ENCODE measurements around the gene CNPY2.
"Not testable (repeated sequence)": the region's sequence is repeated elsewhere in the genome, so short reads cannot be mapped to it uniquely, and the experiment has no call there.

Gene CNPY2

GRCh38 chr12:56298828-56299227, 17.0 kb downstream of the CNPY2 start:
- no peak for DNase-seq (ENCODE audit: low read depth in 3 of 3)

DNA sequence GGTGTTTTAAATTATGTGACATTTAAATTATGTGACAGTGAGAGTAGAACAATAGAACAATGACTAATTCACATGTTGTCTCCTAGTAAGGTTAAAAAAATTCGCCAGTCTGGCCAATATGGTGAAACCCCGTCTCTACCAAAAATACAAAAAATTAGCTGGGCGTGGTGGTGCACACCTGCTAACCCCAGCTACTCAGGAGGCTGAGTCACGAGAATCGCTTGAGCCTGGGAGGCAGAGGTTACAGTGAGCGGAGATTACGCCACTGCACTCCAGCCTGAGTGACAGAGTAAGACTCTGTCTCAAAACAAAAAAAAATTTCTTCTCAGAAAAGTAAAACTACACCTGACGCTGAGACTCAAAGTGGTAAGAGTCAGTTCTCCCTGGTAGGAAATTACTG, 18.4 kb downstream of the CNPY2 start:
- no peak for DNase-seq (ENCODE audit: low read depth in 3 of 3)

DNA sequence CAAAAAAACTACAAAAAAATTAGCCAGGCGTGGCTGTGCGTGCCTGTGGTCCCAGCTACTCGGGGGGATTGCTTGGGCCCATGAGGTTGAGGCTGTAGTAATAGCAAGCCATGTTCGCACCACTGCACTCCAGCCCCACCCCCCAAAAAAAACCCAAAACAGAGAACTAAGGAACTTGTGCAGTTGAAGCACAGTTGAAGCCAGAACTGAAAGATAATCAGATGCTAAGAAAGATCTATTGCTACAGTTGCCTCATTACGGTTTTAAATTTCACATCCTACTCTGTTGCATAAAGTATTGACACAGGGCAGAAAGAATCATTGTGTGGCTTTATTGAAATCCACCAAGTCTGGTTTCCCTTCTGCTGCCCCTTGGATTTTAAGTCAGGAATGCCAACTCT, 19.5 kb downstream of the CNPY2 start:
- DNase-seq (ENCODE audit: low read depth in 3 of 3): no peak

GRCh38 chr12:56293795-56294194, 22.0 kb downstream of the CNPY2 start:
- no peak for DNase-seq (ENCODE audit: low read depth in 3 of 3)

- no peak for DNase-seq (ENCODE audit: low read depth in 3 of 3)
Measured at GRCh38 chr12:56288705-56289387, 26.9 kb downstream of the CNPY2 start.

DNA sequence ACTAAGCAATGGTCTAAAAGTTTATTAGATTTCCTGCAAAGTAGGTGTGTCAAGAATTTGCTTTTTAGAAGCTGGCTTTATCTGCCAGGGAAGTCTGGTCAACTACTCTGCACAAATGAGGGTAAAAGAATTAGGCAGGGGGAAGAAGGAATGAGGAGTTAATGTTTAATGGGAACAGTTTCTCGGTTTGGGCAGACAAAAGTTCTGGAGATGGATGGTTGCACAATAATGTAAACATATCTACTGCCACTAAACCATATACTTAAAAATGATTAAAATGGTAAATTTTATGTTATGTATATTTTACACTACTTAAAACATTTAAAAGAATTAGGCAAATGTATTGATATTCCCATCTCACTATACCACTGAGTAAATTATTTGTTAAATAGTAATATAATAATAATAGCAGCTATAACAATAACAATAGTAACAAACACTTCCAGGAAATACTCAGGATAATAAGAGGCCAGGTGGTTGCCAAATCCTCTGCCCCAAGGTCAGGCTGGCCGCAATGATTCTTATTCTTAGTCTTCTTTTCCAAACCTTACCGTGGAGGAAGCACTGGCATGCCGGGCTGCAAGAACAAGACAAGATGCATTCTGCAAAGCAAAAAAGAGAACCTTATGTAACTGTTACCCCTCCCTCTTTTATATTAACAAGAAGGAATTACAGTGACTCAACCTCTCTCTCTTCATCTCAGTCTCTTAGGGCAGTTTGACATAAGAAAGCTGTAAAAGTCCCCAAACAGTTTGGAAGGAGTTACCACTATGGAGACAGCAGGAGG, 29.6 kb downstream of the CNPY2 start:
- no peak for DNase-seq (ENCODE audit: low read depth in 3 of 3)

DNA sequence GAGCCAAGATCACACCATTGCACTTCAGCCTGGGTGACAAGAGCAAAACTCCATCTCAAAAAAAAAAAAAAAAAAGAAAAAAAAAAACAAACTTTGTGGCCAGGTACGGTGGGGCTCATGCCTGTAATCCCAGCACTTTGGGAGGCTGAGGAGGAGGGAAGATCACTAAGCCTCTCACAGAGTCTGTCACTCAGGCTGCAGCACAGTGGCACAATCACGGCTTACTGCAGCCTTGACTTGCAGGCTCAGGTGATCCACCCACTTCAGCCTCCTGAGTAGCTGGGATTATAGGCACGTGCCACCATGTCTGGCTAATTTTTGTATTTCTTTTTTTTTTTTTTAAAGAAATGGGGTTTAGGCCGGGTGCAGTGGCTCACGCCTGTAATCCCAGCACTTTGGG, 31.5 kb downstream of the CNPY2 start:
- not testable (repeated sequence) for DNase-seq (ENCODE audit: low read depth in 3 of 3)

- DNase-seq (ENCODE audit: low read depth in 3 of 3): no peak
Measured at GRCh38 chr12:56282579-56282978, 33.2 kb downstream of the CNPY2 start.

DNA sequence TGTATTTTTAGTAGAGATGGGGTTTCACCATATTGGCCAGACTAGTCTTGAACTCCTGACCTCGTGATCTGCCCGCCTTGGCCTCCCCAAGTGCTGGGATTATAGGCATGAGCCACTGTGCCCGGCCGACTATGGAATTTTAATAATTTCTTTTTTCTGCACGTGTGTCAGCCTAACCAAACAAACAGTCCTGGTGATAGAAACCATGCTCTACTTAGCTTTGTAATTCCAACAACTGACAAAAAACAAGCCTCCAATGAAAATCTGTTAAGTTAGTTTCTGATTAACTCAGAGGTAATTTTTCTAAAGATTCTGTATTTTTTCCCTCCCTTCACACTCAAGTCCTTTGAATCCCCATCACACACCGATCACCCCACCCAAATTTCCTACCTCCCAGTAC, 33.8 kb downstream of the CNPY2 start:
- DNase-seq (ENCODE audit: low read depth in 3 of 3): no peak

GRCh38 chr12:56280849-56281248, 34.9 kb downstream of the CNPY2 start:
- no peak for DNase-seq (ENCODE audit: low read depth in 3 of 3)

DNA sequence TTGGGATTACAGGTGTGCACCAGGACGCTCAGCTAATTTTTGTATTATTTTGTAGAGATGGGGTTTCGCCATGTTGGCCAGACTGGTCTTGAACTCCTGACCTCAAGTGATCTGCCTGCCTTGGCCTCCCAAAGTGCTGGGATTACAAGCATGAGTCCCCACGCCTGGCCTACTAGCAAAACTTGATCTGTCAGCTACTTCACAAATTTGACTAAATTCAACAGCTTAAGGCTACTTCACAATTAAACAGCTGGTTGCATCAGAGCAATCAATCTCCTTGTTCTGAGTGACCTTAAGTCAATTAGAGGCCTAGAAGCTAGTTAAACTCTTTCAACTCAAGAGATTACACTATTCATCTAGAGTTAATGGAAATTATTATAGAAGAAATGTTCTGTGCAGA, 36.9 kb downstream of the CNPY2 start:
- DNase-seq (ENCODE audit: low read depth in 3 of 3): no peak

- DNase-seq (ENCODE audit: low read depth in 3 of 3): no peak
Measured at GRCh38 chr12:56274299-56274698, 41.5 kb downstream of the CNPY2 start.

DNA sequence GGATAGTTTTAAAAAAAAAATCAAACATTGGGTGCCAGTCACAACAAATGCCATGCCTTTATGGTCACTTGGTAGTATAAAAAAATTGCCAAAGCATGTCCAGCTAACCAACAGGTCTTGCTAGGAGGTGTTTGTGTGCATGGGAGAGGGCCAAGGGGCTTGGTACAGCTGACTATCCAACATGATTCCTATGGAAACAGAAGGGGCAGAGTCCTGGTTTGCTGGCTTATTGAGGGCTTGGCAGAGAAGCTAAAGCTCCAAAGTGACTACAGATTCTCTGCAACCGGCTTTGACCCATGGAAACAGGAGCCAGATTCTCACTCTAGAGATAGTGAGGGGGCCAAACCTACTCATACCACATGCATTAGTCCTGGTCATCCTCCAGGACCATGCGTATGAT, 43.3 kb downstream of the CNPY2 start:
- not testable (repeated sequence) for DNase-seq (ENCODE audit: low read depth in 3 of 3)

DNA sequence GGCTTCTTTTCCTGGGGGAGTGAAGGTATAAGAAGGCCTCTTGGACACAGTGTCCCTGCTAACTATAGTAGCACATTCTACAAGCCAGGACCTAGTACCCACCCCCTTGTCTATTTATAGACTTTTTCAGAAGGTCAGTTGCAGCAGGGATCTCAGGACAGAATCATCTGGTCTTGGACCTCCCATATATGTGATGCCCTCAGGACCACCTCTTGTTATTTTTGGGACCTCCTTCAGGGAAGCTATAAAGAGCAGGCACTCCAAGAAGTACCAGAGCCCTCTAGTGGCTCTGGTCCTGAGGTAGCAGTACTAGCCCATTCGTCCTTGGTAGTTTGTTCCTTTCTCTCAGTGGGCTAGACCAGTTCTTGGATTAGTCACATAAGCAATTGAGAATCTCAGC, 44.8 kb downstream of the CNPY2 start:
- DNase-seq (ENCODE audit: low read depth in 3 of 3): no peak

DNA sequence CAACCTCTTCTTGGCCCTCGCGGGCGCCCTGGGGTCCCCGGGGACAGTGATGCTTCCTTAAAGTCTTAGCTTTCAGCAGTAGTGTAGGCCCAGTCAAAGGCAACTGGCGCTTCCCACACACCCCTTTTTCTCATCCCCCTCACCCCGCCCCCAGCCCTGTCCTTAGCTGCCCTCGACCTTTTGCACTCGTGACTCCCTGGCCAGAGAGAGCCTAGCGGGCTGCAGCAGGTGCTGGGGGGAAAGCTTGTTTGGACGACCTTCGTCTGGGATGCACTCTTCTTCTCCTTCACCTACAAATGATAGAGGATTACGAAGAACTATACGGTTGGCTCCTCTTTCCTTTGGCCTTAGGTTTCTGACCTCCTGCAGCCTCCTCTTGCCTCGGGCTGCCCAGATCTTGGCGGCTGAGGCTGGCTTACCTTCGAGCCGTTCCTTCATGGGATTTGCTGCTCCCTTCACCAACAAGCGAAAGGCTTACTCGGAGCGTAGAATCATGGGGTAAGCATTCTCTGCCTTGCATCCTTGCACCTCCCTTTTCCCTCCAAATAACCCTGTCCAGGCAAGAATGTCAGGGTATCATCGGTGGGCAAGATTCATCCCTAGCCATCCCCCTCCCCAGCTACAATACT, 48.2 kb downstream of the CNPY2 start:
- DNase-seq (ENCODE audit: low read depth in 3 of 3): peak in 1 of 3 experiments; percentile 4

DNA sequence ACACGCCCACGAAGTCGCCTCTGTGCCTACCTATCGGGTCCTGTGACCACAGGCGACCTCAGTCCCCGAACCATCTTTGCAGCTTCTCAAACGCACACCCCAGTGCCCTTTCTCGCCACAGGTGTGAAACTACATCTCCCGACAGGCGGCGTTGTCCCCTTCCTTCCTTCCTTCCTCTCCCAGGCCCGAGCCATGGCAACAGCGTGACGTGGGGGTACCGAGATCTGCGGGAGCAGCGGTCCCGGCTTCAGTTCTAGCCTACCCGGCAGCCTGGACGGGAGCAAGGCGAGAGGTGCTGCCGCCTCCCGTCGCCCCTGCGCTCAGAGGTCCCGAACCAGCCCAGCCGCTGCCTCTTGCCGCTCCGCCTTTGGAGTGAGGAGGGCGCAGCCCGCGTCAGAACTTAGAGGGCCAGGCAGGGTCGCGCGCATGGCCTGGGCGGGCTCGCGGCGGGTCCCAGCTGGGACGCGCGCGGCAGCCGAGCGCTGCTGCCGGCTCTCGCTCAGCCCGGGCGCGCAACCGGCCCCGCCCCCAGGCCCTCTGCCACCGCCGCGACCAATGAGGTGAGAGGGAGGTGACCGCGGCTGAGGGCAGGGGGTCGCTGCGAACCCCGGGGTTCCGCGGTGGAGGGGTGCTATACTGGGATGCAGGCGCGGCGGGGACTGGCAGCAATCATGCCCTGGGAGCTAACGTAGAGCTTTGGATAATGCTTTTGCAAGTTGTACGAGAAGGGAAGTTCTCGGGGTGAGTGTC, 48.9 kb downstream of the CNPY2 start, which contains the start of gene COQ10A:
Gene COQ10A, plus strand, starts transcription at position 250 of the 750 bp plus-strand sequence. Its CDS starts 177 bp downstream, at position 427.
- DNase-seq (ENCODE audit: low read depth in 3 of 3): peak; percentile 71 to 85 (median 78)

- not testable (repeated sequence) for DNase-seq (ENCODE audit: low read depth in 3 of 3)
Measured at GRCh38 chr12:56266068-56266692, 49.6 kb downstream of the CNPY2 start.

GRCh38 chr12:56262955-56263354, 52.8 kb downstream of the CNPY2 start:
- DNase-seq (ENCODE audit: low read depth in 3 of 3): not testable (repeated sequence)

GRCh38 chr12:56261503-56262232, 54.1 kb downstream of the CNPY2 start:
- DNase-seq (ENCODE audit: low read depth in 3 of 3): no peak

DNA sequence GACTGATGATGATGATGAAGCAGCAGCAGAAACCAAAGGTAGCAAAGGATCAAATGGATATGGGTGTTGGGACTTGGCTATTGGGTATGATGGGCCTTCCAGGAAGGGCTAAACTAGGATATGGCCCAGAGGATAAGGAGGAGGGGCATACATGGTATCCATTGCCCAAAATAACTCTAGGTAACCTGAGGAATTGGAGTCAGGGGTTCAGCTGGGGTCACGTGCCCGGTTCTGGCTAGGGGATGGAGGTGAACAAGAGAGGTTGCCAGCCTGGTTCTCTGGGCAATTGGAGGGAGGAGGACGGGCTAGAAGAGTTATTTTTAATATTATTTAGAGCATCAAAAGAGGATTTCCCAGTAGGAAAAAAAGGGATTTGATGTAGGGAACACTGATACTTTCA, 54.9 kb downstream of the CNPY2 start:
- DNase-seq (ENCODE audit: low read depth in 3 of 3): no peak

DNA sequence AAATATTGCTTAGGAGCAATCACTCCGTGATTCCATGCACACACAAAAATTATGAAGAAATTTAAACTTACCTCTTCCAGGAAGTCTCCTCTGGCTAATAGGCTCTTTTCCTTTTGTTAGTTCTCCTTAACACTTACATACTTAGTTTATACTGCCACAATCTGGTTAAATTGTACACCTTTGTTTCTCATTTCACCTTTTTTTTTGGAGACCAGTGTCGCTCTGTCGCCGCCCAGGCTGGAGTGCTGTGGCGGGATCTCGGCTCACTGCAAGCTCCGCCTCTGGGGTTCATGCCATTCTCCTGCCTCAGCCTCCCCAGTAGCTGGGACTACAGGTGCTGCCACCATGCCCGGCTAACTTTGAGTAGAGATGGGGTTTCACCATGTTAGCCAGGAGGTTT, 55.4 kb downstream of the CNPY2 start:
- DNase-seq (ENCODE audit: low read depth in 3 of 3): no peak

Data from stimulated activated CD4-positive, alpha-beta T cell treated with anti-CD3 and anti-CD28 coated beads, TNF-alpha, amount 100 ng/mL, for 24 hours (primary cell).